Astrocyte of the spinal cord (primary cell): ENCODE measurements around the gene RFPL3.

ENCODE experiments used
- DNase-seq: peaks from one replicate; pipeline ENCODE4 v3.0.0; 2011; ENCODE audit warnings: low read depth, low spot score
- H3K4me3 ChIP-seq: 2 replicates; pipeline ENCODE4 v1.5.1; 2011; ENCODE audit warnings: low read depth, mild to moderate bottlenecking, low read length, moderate library complexity
- CTCF ChIP-seq: IDR thresholded peaks from 2 replicates; pipeline ENCODE4 v1.5.1; 2012; ENCODE audit warnings: low read depth, mild to moderate bottlenecking, low read length, inconsistent platforms
- in situ Hi-C: cut with HindIII; loops from 2 replicates; pipeline ENCODE4 v1.10.0; 2017; ENCODE audit warnings: low sequenced_read_pairs

RFPL3 gene

GRCh38 chr22:32313532-32313931 is 44.1 kb upstream of the RFPL3 start:
- no peak for DNase-seq
- in situ Hi-C loops = no loop called here
- no peak for TF ChIP-seq CTCF
- no peak overlapping the region for H3K4me3 ChIP-seq

- no peak for TF ChIP-seq CTCF
- no peak overlapping the region for H3K4me3 ChIP-seq
- no peak for DNase-seq
- in situ Hi-C loops = no loop called here
Observed at GRCh38 chr22:32317524-32317923, 40.1 kb upstream of the RFPL3 start.

- H3K4me3 ChIP-seq = no peak overlapping the region
- in situ Hi-C loops = no loop called here
- no peak for TF ChIP-seq CTCF
- DNase-seq = no peak
Observed at GRCh38 chr22:32318361-32318760, 39.3 kb upstream of the RFPL3 start.

- no peak for DNase-seq
- in situ Hi-C loops = no loop called here
- no peak overlapping the region for H3K4me3 ChIP-seq
- TF ChIP-seq CTCF = no peak
Observed at GRCh38 chr22:32319861-32320406, 37.7 kb upstream of the RFPL3 start.

GRCh38 chr22:32322986-32323385 is 34.7 kb upstream of the RFPL3 start:
- DNase-seq = no peak
- H3K4me3 ChIP-seq = no peak overlapping the region
- in situ Hi-C loops = no loop called here
- TF ChIP-seq CTCF = no peak

- in situ Hi-C loops = no loop called here
- no peak for DNase-seq
Observed at GRCh38 chr22:32323513-32324164, 34.0 kb upstream of the RFPL3 start.

More at GRCh38 chr22:32323513-32324164, 34.0 kb upstream of the RFPL3 start:
- no peak overlapping the region for H3K4me3 ChIP-seq
- TF ChIP-seq CTCF = no peak
